Body of pancreas (tissue), 4 donors: Measurements from ENCODE around the gene COMMD3.

Source experiments
- CTCF ChIP-seq, 7 experiments: fragments of 450-650 bp in 4 of 7; fragments of 200-600 bp in 3 of 7; sonication (generic) in 3 of 7; IDR thresholded peaks; one replicate each; pipeline ENCODE4 v1.5.1; 2016 to 2019; ENCODE audit warnings: antibody characterized with exemption in 7 of 7
- POLR2A ChIP-seq, 3 donors: fragments of 450-650 bp; IDR thresholded peaks; one replicate each; pipeline ENCODE4 v1.6.1; 2016; ENCODE audit warnings: antibody characterized with exemption in 3 of 3, mild to moderate bottlenecking in 2 of 3

- TF ChIP-seq CTCF (IDR thresholded peaks at IDR 0.05) = no peak
- TF ChIP-seq POLR2A (IDR thresholded peaks at IDR 0.05) = no peak
Observed at GRCh38 chr10:22310928-22311327, 5.3 kb upstream of the COMMD3 start.
